Body of pancreas (tissue), 4 donors: ENCODE measurements around the gene THADA. TPM values are rescaled to one million over a fixed set of nuclear protein-coding genes. Genes with fewer than 3 reads are reported as not detected.
"Not testable (repeated sequence)": the region's sequence is repeated elsewhere in the genome, so short reads cannot be mapped to it uniquely, and the experiment has no call there.

Source experiments
- ATAC-seq: fragments of 150-250 bp; one replicate; pipeline ENCODE4 v1.9.1; 2016
- DNase-seq, 4 donors: peaks; one replicate each; pipeline ENCODE4 v3.0.0-alpha.2; 2019
- H3K27ac ChIP-seq, 4 donors: fragments of 200-600 bp; sonication (generic); 1 replicate in 3 of 4; 2 replicates in 1 of 4; pipeline versions ENCODE4 v1.5.1 to v1.6.1; 2016 to 2019; ENCODE audit warnings: mild to moderate bottlenecking in 1 of 4, mixed read lengths in 1 of 4, moderate library complexity in 1 of 4
- H3K27me3 ChIP-seq, 2 donors: fragments of 200-600 bp; sonication (generic); one replicate each; pipeline ENCODE4 v1.6.0; 2016; ENCODE audit warnings: mild to moderate bottlenecking in 1 of 2
- H3K36me3 ChIP-seq, 2 donors: fragments of 200-600 bp; sonication (generic); replicated peaks in 1 of 2; 2 replicates each; pipeline ENCODE4 v1.5.1; 2016; ENCODE audit warnings: low read depth in 2 of 2; ENCODE audit not compliant: insufficient read depth in 1 of 2
- H3K4me1 ChIP-seq: fragments of 200-600 bp; sonication (generic); one replicate; pipeline ENCODE4 v1.6.0; 2016
- H3K4me3 ChIP-seq, 2 donors: fragments of 200-600 bp; sonication (generic); 1 replicate in 1 of 2; 2 replicates in 1 of 2; pipeline ENCODE4 v1.5.1; 2016 to 2019
- H3K9me3 ChIP-seq, 3 donors: fragments of 200-600 bp; sonication (generic); 1 replicate in 2 of 3; 2 replicates in 1 of 3; pipeline ENCODE4 v1.5.1; 2016
- CTCF ChIP-seq, 7 experiments: fragments of 450-650 bp in 4 of 7; fragments of 200-600 bp in 3 of 7; sonication (generic) in 3 of 7; IDR thresholded peaks; one replicate each; pipeline ENCODE4 v1.5.1; 2016 to 2019; ENCODE audit warnings: antibody characterized with exemption in 7 of 7
- POLR2A ChIP-seq, 3 donors: fragments of 450-650 bp; IDR thresholded peaks; one replicate each; pipeline ENCODE4 v1.6.1; 2016; ENCODE audit warnings: antibody characterized with exemption in 3 of 3, mild to moderate bottlenecking in 2 of 3
- WGBS, 2 donors: methylation state at CpG; one replicate each; pipeline ENCODE4 v1.1.5; 2017; 5-methylcytosine and 5-hydroxymethylcytosine counted together
- intact Hi-C: fragments of 100-400 bp; cut with DNase I; formaldehyde crosslinking; loops from one replicate; pipeline ENCODE4 v1.15.1; 2023
- total RNA-seq, 2 donors: library from RNA; depleted of rRNA; stranded (reverse); fragments of >200 nt; gene quantifications; one replicate each; pipeline ENCODE4 v1.1.0, GENCODE V29; 2016

Gene THADA
- total RNA-seq, 2 donors from 2014 or later, result 27.5 to 41.9 TPM

- Histone ChIP-seq H3K27ac (no peak overlapping the region), H3K9me3 (peaks cover 0 to 9% (median 0%) of the 10 kb centered on the region in 3 donors), H3K27me3 (no peaks in the 10 kb centered on the region), H3K36me3 (peaks cover 0 to 10% of the 10 kb centered on the region in 2 donors), H3K4me1 (no peaks in the 10 kb centered on the region), H3K4me3 (no peak overlapping the region)
- ATAC-seq (no peak), DNase-seq (no peak)
- intact Hi-C loops, result no loop called here
- 86 to 97% methylated on average over 4 of the region's 4 CpGs for WGBS, 2 donors
- TF ChIP-seq CTCF (IDR thresholded peaks at IDR 0.05) (no peak), POLR2A (IDR thresholded peaks at IDR 0.05) (no peak)
Observed at GRCh38 chr2:43288417-43289305, 307.2 kb downstream of the THADA start.

DNA sequence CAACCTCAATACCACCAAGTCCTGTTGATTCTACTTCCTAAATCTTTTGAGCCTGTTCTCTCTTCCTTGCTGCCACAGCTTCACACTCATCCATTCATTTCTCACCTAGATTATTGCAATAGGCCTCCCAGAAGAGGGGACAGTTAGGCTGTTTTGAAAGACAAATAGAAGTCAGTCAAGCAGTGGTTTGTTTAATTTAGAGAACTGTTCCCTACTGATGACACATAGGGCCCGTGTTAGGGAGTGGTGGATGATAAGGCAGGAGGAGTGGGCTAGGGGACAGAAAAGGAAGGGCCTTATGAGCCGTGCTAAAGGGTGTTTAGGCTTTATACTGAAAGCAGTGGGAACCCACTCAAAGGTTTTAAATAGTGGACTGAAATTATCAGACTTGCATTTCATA, 309.9 kb downstream of the THADA start:
- Histone ChIP-seq H3K27me3 (no peaks in the 10 kb centered on the region), H3K4me3 (no peak overlapping the region), H3K36me3 (peaks cover 0 to 12% of the 10 kb centered on the region in 2 donors), H3K9me3 (peaks cover 0 to 9% (median 0%) of the 10 kb centered on the region in 3 donors), H3K27ac (no peak overlapping the region), H3K4me1 (no peaks in the 10 kb centered on the region)
- TF ChIP-seq POLR2A (IDR thresholded peaks at IDR 0.05) (no peak), CTCF (IDR thresholded peaks at IDR 0.05) (no peak)
- intact Hi-C loops, result no loop called here
- 82 to 93% methylated on average over 2 of the region's 2 CpGs for WGBS, 2 donors
- ATAC-seq (no peak), DNase-seq (no peak)

DNA sequence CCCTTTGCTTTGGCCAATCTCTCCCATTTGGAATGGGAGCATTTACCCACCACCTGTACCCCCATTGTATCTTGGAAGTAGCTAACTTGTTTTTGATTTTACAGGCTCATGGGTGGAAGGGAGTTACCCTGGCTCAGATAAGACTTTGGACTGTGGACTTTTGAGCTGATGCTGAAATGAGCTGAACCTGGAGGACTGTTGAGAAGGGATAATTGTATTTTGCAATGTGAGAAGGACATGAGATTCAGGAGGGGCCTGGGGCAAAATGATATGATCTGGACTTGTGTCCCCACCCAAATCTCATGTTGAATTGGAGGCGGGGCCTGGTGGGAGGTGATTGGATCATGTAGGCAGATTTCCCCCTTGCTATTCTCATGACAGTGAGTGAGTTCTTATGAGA, 310.9 kb downstream of the THADA start:
- no peak for DNase-seq
- H3K27me3 ChIP-seq, result no peaks in the 10 kb centered on the region
- 90 to 100% methylated on average over 1 of the region's 1 CpG for WGBS, 2 donors
- no peak for ATAC-seq
- intact Hi-C loops, result no loop called here
- H3K4me3 ChIP-seq, result no peak overlapping the region
- no peak overlapping the region for H3K27ac ChIP-seq
- peaks cover 0 to 9% (median 0%) of the 10 kb centered on the region in 3 donors for H3K9me3 ChIP-seq
- TF ChIP-seq CTCF (IDR thresholded peaks at IDR 0.05), result no peak
- no peak for TF ChIP-seq POLR2A (IDR thresholded peaks at IDR 0.05)
- no peaks in the 10 kb centered on the region for H3K4me1 ChIP-seq
- H3K36me3 ChIP-seq, result peaks cover 0 to 12% of the 10 kb centered on the region in 2 donors

DNA sequence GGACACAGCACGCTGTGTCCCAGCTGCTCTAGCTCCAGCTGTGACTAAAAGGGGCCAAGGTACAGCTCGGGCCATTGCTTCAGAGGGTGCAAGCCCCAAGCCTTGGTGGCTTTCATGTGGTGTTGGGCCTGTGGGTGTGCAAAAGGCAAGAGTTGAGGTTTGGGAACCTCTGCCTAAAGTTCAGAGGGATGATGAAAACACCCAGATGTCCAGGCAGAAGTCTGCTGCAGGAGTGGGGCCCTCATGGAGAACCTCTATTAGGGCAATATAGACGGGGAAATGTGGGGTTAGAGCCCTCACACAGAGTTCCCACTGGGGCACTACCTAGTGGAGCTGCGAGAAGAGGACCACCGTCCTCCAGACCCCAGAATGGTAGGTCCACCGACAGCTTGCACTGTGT, 311.5 kb downstream of the THADA start:
- H3K27me3 ChIP-seq, DNase-seq, intact Hi-C loops, H3K4me3 ChIP-seq, H3K4me1 ChIP-seq, H3K27ac ChIP-seq, H3K9me3 ChIP-seq, ATAC-seq: not testable (repeated sequence)
- WGBS, 2 donors, result 100% methylated on average over 4 to 6 of the region's 6 CpGs
- peaks cover 0 to 12% of the 10 kb centered on the region in 2 donors for H3K36me3 ChIP-seq

DNA sequence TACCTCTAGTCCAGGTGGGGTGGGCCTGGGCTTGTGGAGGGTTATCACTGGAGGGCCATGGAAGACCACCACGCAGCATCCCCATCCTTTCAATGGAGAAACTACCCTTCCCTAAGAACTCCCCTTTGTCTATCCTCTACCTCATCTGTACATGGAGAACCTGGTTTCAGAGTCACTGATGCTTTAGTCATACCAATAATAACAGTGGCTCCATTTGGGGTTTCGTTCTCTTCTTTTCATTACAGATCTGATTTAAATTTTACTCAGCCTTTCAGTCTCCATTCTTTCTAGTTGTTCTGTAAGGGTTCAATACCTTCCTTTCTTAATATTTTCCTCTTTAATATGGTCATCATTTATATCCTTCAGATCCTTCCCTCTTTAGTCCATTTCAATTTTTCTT, 314.8 kb downstream of the THADA start:
- Histone ChIP-seq H3K27me3 (no peaks in the 10 kb centered on the region), H3K27ac (no peak overlapping the region), H3K4me1 (peaks cover 17% of the 10 kb centered on the region), H3K4me3 (no peak overlapping the region), H3K9me3 (peaks cover 0 to 9% (median 0%) of the 10 kb centered on the region in 3 donors), H3K36me3 (peaks cover 0 to 11% of the 10 kb centered on the region in 2 donors)
- TF ChIP-seq CTCF (IDR thresholded peaks at IDR 0.05) (no peak), POLR2A (IDR thresholded peaks at IDR 0.05) (no peak)
- ATAC-seq, result no peak
- intact Hi-C loops, result no loop called here
- 50 to 66% methylated on average over 2 of the region's 2 CpGs for WGBS, 2 donors
- DNase-seq, result no peak
